BJ (cell line): ENCODE measurements around the gene GPHN. TPM values are rescaled to one million over a fixed set of nuclear protein-coding genes. Genes with fewer than 3 reads are reported as not detected.

Source experiments
- CTCF ChIA-PET: fragments of 350-600 bp; formaldehyde crosslinking; extraction: SDS; loops from one replicate; lab custom pipeline; 2021; ENCODE audit warnings: antibody characterized with exemption, inconsistent platforms; lab: Yijun Ruan, JAX
- POLR2A ChIA-PET: fragments of 300-600 bp; sonication (Branson Sonifier 250); formaldehyde crosslinking; extraction: SDS; loops from one replicate; lab custom pipeline; 2021; ENCODE audit warnings: antibody characterized with exemption; lab: Charles Lee
- DNase-seq: peaks from one replicate; pipeline ENCODE4 v3.0.0-alpha.2; 2011; ENCODE audit warnings: low read depth
- H3K27me3 ChIP-seq: 2 replicates; pipeline ENCODE4 v1.6.0; 2011; ENCODE audit warnings: low read length; ENCODE audit not compliant: control insufficient read depth, insufficient read depth
- H3K36me3 ChIP-seq: 2 replicates; pipeline ENCODE4 v1.5.1; 2011; ENCODE audit warnings: low read length; ENCODE audit not compliant: control insufficient read depth, insufficient read depth
- H3K4me3 ChIP-seq: 2 replicates; pipeline ENCODE4 v1.5.1; 2011; ENCODE audit warnings: low read depth, mild to moderate bottlenecking, control low read depth, low read length
- polyA plus RNA-seq: library from polyadenylated mRNA; depleted of rRNA; stranded (reverse); fragments of >200 nt; gene quantifications from 2 replicates; pipeline ENCODE4 v1.2.3, GENCODE V29; 2011
- TF ChIP-seq, protein P1 (sequence below): IDR thresholded peaks from 2 replicates; pipeline ENCODE4 v1.5.1; 2011; ENCODE audit warnings: low read depth, mild to moderate bottlenecking, control low read depth, inconsistent platforms, low read length, moderate library complexity; ENCODE audit not compliant: insufficient read depth

GPHN gene
- polyA plus RNA-seq, 1 experiment, result 7.7 TPM

DNA sequence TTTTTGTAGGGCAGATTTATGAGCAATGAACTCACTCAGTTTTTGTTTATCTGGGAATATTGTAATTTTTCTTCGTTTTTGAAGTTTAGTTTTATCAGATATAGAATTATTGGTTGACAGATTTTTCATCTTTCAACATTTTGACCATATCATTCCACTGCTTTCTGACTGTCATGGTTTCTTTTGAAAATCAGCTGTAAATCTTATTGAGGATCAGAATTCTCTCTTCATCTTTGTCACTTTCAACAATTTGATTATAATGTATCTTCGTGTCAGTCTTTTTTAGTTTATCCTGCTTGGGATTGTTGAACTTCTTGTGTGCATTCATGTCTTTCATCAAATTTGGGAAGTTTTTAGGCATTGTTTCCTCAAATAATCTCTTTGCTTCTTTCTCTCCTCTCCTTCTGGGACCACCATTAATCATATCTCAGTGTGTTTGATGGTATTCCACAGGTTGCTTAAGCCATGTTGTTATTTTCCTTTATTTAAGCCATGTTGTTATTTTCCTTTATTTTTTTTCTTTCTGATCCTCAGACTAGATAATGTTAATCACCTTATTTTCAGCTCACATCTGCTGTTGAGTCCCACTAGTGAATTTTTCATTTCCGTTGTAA lies 451.6 kb downstream of the GPHN start:
- ChIA-PET CTCF (no interaction called here), POLR2A (no interaction called here)
- Histone ChIP-seq H3K4me3 (no peak overlapping the region), H3K27me3 (no peaks in the 10 kb centered on the region), H3K36me3 (no peaks in the 10 kb centered on the region)
- TF ChIP-seq, protein P1, sequence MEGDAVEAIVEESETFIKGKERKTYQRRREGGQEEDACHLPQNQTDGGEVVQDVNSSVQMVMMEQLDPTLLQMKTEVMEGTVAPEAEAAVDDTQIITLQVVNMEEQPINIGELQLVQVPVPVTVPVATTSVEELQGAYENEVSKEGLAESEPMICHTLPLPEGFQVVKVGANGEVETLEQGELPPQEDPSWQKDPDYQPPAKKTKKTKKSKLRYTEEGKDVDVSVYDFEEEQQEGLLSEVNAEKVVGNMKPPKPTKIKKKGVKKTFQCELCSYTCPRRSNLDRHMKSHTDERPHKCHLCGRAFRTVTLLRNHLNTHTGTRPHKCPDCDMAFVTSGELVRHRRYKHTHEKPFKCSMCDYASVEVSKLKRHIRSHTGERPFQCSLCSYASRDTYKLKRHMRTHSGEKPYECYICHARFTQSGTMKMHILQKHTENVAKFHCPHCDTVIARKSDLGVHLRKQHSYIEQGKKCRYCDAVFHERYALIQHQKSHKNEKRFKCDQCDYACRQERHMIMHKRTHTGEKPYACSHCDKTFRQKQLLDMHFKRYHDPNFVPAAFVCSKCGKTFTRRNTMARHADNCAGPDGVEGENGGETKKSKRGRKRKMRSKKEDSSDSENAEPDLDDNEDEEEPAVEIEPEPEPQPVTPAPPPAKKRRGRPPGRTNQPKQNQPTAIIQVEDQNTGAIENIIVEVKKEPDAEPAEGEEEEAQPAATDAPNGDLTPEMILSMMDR, result no peak
- DNase-seq, result no peak

DNA sequence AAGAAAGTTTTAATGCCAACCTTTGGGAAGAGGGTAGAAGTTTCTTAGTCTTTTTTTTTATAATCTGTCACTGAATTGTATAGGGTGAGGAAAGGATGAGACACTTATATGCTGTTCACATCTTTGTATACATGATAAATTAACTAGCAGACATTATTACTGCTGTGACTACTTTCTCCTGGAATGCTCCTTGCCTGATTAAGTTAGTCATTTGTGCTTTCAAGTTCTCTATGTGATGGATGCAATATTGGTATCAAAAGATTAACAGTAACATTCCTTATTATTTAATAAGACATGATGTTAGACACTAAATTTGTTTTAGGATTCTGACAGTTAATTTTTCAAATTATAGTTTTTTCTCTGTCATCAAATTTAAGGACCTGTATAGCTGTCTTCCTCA lies 457.9 kb downstream of the GPHN start:
- CTCF ChIA-PET, result no interaction called here

DNA sequence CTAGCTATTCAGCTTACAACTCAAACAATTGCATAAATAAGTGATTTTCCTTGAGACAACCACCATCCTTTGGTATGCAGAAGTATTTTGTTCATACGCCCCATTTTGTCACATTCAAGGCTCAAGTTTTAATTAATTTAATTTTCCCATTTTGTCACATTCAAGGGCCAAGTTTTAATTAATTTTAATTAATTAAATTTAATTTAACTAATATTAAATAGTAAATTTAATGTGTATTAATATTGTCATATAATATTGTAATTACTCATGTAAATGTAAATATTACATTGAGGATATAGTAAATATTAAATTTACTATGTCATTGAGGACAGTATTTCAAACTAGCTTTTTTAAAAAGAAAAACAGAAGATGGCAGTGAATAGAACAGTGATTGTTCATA lies 464.5 kb downstream of the GPHN start:
- ChIA-PET CTCF (interaction anchor here (0.6 kb wide), 1 partner anchor 312 kb away, joined by 3 read pairs; no protein-coding TSS in a partner anchor), POLR2A (no interaction called here)
- no peak overlapping the region for H3K4me3 ChIP-seq
- H3K27me3 ChIP-seq, result no peaks in the 10 kb centered on the region
- TF ChIP-seq, protein P1, result no peak
- H3K36me3 ChIP-seq, result no peaks in the 10 kb centered on the region
- DNase-seq, result no peak

More for the DNA sequence above, 457.9 kb downstream of the GPHN start:
- no peaks in the 10 kb centered on the region for H3K27me3 ChIP-seq
- H3K4me3 ChIP-seq, result no peak overlapping the region
- H3K36me3 ChIP-seq, result no peaks in the 10 kb centered on the region
- TF ChIP-seq, protein P1, result no peak
- no peak for DNase-seq
- POLR2A ChIA-PET, result no interaction called here

DNA sequence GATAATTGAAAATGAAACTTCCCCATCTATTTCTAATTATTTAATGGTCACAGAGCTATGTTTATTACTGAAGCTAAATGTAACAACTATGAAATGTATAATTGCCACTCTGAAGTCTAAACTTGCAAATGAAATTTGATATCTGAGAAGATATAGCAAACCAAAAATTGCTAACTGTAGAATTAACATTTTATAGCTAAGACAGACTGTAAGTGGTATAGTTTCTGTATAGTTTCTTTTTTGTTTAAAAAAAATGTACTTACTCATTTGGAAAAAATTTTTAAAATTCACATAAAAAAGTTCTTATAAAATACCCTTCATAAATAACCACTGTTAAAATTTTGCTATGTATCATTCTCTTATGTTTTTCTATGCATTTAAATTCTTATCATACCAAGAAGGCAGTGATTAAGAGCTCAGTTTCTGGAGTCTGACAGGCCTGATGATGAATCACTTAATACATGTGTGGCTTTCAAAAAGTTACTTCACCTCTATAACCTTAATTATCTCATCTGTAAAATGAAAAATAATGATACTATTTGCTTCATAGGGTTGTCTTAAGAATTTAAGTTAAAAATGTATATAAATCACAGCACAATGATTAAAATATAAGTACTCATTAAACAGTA lies 466.6 kb downstream of the GPHN start:
- no peak for DNase-seq
- H3K36me3 ChIP-seq, result no peaks in the 10 kb centered on the region
- H3K27me3 ChIP-seq, result no peaks in the 10 kb centered on the region
- H3K4me3 ChIP-seq, result no peak overlapping the region
- TF ChIP-seq, protein P1, result no peak
- CTCF ChIA-PET, result interaction anchor here (0.8 kb wide), 1 partner anchor 10 kb away, joined by 3 read pairs; no protein-coding TSS in a partner anchor
- POLR2A ChIA-PET, result no interaction called here

DNA sequence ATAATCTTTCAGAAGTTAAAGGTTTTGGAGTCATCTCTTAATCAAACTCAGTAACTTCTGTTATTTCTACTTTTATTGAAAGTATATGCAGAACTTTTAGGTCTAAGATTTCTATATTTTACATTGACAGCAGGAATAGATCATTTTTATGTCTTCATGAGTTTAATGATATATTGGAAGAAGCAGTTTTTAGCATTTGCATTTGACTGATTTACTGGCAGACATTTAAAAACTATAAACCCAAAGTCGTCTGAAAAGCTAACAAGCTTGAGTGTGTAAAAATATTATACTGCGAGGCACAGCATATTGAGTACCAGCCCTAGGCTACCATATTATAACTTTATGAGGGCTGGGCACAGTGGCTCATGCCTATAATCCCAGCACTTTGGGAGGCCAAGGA lies 467.3 kb downstream of the GPHN start:
- DNase-seq, result no peak
- Histone ChIP-seq H3K27me3 (no peaks in the 10 kb centered on the region), H3K4me3 (no peak overlapping the region), H3K36me3 (no peaks in the 10 kb centered on the region)
- TF ChIP-seq, protein P1, result no peak
- POLR2A ChIA-PET, result no interaction called here
- CTCF ChIA-PET, result no interaction called here
